A673 (cell line): Measurements from ENCODE around the gene MRAP2. TPM values are rescaled to one million over a fixed set of nuclear protein-coding genes. Genes with fewer than 3 reads are reported as not detected.
"Not testable (repeated sequence)": the region's sequence is repeated elsewhere in the genome, so short reads cannot be mapped to it uniquely, and the experiment has no call there.

Source experiments
- BruUV-seq: library from RNA; stranded (reverse); fragments of 400-500 nt; replicated peaks from 2 replicates; lab custom pipeline; 2021; lab: Mats Ljungman, UMichigan
- CTCF ChIA-PET: fragments of 300-600 bp; sonication (Branson Sonifier 250); formaldehyde crosslinking; loops from one replicate; lab custom pipeline; 2022; ENCODE audit warnings: antibody characterized with exemption; lab: Charles Lee
- POLR2A ChIA-PET: fragments of 300-600 bp; sonication (Branson Sonifier 250); formaldehyde crosslinking; loops from one replicate; lab custom pipeline; 2022; ENCODE audit warnings: antibody characterized with exemption; ENCODE audit not compliant: low non-redundant PET; lab: Charles Lee
- DNase-seq: peaks from one replicate; pipeline ENCODE4 v3.0.0-alpha.2; 2015; ENCODE audit warnings: low spot score
- H3K27ac ChIP-seq: fragments of 200-600 bp; sonication (generic); 2 replicates; pipeline ENCODE4 v1.5.1; 2016; ENCODE audit warnings: mixed run types, low read depth, mild to moderate bottlenecking, mixed read lengths, antibody characterized with exemption, low read length; ENCODE audit not compliant: poor library complexity, severe bottlenecking
- H3K27me3 ChIP-seq: fragments of 200-600 bp; sonication (generic); replicated peaks from 2 replicates; pipeline ENCODE4 v1.6.1; 2017; ENCODE audit warnings: mixed run types, low read depth, mild to moderate bottlenecking, mixed read lengths, antibody characterized with exemption, low read length; ENCODE audit not compliant: insufficient read depth, poor library complexity
- H3K36me3 ChIP-seq: fragments of 200-600 bp; sonication (generic); 2 replicates; pipeline ENCODE4 v1.6.1; 2016; ENCODE audit warnings: mixed run types, mild to moderate bottlenecking, mixed read lengths, antibody characterized with exemption, low read length; ENCODE audit not compliant: insufficient read depth, poor library complexity, severe bottlenecking
- H3K4me1 ChIP-seq: fragments of 200-600 bp; sonication (generic); 2 replicates; pipeline ENCODE4 v1.6.1; 2017; ENCODE audit warnings: mixed run types, mild to moderate bottlenecking, mixed read lengths, antibody characterized with exemption, low read length; ENCODE audit not compliant: insufficient read depth, poor library complexity, severe bottlenecking
- H3K4me3 ChIP-seq: fragments of 200-600 bp; sonication (generic); 2 replicates; pipeline ENCODE4 v1.5.1; 2016; ENCODE audit warnings: low read depth, mixed run types, mild to moderate bottlenecking, mixed read lengths, low read length; ENCODE audit not compliant: poor library complexity, severe bottlenecking
- H3K9me3 ChIP-seq: fragments of 200-600 bp; sonication (generic); 2 replicates; pipeline ENCODE4 v1.6.1; 2016; ENCODE audit warnings: mixed run types, low read depth, mild to moderate bottlenecking, mixed read lengths, antibody characterized with exemption, low read length; ENCODE audit not compliant: poor library complexity, severe bottlenecking
- CTCF ChIP-seq: fragments of 300-800, 200-600 bp; sonication (generic); conservative IDR thresholded peaks from 2 replicates; pipeline ENCODE4 v1.5.1; 2017; ENCODE audit warnings: low read depth, mild to moderate bottlenecking, antibody characterized with exemption, low read length, moderate library complexity, mixed read lengths
- EZH2 ChIP-seq: fragments of 200-600 bp; sonication (generic); IDR thresholded peaks from 2 replicates; pipeline ENCODE4 v1.6.1; 2017; ENCODE audit warnings: borderline replicate concordance, low read depth, mild to moderate bottlenecking, mixed read lengths, antibody characterized with exemption, low read length; ENCODE audit not compliant: poor library complexity, severe bottlenecking
- intact Hi-C: fragments of 100-400 bp; cut with micrococcal nuclease; formaldehyde crosslinking; loops from one replicate; pipeline ENCODE4 v1.10.0; 2022; ENCODE audit not compliant: unreplicated experiment
- total RNA-seq: library from RNA; stranded (reverse); gene quantifications from 2 replicates; pipeline ENCODE4 v1.2.3, GENCODE V29; 2021

The MRAP2 gene
- total RNA-seq, 1 experiment from 2014 or later, result 0.34 TPM

DNA sequence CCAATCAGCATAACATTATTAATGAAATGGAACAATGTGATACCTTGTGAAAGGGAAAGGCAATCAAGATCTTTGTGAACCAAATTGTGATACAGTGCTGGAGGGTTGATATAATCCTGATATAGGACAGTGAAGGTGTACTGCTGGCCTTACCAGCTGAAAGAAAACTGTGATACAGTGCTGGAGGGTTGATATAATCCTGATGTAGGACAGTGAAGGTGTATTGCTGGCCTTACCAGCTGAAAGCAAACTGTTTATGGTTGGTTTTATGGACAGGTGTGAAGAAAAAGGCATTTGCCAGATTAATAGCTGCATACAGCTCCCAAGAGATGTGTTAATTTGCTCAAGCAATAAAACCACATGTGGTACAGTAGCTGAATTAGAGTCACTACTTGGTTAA lies 73.9 kb downstream of the MRAP2 start:
- peak; percentile 15 for DNase-seq
- no peak overlapping the region for H3K27ac ChIP-seq
- no peaks in the 10 kb centered on the region for H3K36me3 ChIP-seq
- no TSS peak for BruUV-seq
- intact Hi-C loops, result no loop called here
- peaks cover 18% of the 10 kb centered on the region for H3K4me1 ChIP-seq
- ChIA-PET CTCF (no interaction called here), POLR2A (no interaction called here)
- TF ChIP-seq CTCF, result no peak
- no peak for TF ChIP-seq EZH2
- H3K27me3 ChIP-seq, result no peaks in the 10 kb centered on the region
- no peaks in the 10 kb centered on the region for H3K9me3 ChIP-seq
- H3K4me3 ChIP-seq, result no peak overlapping the region

- H3K27ac ChIP-seq, CTCF ChIA-PET, H3K36me3 ChIP-seq, BruUV-seq, POLR2A ChIA-PET, H3K9me3 ChIP-seq, intact Hi-C loops, H3K4me3 ChIP-seq, H3K4me1 ChIP-seq, H3K27me3 ChIP-seq, DNase-seq: not testable (repeated sequence)
These were observed 77.8 kb downstream of the MRAP2 start for GRCh38 chr6:84111351-84111750.

- H3K4me1 ChIP-seq, H3K9me3 ChIP-seq, POLR2A ChIA-PET, BruUV-seq, DNase-seq, H3K36me3 ChIP-seq, H3K4me3 ChIP-seq, H3K27ac ChIP-seq, intact Hi-C loops, H3K27me3 ChIP-seq, CTCF ChIA-PET: not testable (repeated sequence)
These were observed 81.5 kb downstream of the MRAP2 start for GRCh38 chr6:84114933-84115594.

DNA sequence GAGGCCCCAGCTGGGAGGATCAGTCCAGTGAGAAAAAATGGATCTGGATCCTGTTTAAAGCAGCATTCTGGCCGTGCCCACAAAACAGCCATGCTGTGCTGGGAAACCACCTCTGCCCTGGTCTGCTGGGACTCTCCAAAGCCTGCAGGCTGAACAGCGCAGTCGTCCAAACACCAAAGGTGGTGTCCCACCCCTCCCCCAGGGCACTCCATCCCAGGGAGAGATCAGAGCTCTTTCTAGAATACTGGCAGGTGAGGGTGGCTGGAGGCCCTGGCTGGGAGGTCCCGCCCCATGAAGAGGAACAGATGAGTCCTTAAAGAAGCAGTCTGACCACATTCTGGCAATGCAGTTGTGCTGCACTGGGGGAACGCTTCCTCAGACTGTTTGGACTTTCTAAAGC lies 84.6 kb downstream of the MRAP2 start:
- intact Hi-C loops, result no loop called here
- no peak overlapping the region for H3K4me3 ChIP-seq
- no peak for DNase-seq
- no peaks in the 10 kb centered on the region for H3K9me3 ChIP-seq
- H3K27ac ChIP-seq, result no peak overlapping the region
- no peaks in the 10 kb centered on the region for H3K4me1 ChIP-seq
- ChIA-PET POLR2A (no interaction called here), CTCF (no interaction called here)
- no peaks in the 10 kb centered on the region for H3K36me3 ChIP-seq
- no peak for TF ChIP-seq CTCF
- TF ChIP-seq EZH2, result no peak
- no TSS peak for BruUV-seq
- no peaks in the 10 kb centered on the region for H3K27me3 ChIP-seq
